Measurements from ENCODE around the gene ALDOB.

The ALDOB gene

DNA sequence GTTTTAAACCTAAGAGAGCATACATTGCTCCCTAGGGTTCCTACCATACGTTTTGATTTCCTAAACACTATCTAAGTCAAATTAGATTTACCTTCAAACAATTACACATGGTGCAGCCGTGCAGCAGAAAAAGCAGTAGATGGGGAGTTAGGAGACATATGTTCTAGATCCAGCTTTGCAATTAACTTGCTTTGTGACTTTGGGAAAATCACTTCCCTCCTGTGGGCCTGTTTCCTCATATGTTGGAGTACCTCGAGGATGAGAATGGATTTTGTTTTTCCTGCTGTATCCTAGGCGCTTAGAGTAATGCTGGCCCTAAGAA is 37.9 kb downstream of the ALDOB start:
- no peaks in the 10 kb centered on the region for H3K4me1 ChIP-seq (ENCODE audit: control insufficient read depth, insufficient read depth, low read length)
- H3K4me3 ChIP-seq (ENCODE audit: low read depth, low read length): peak overlapping the region; percentile 84
- H3K27ac ChIP-seq (ENCODE audit: extremely low read depth, low read depth, low read length): no peak overlapping the region
- H3K36me3 ChIP-seq (ENCODE audit: control insufficient read depth in 2 of 2, insufficient read depth in 1 of 2, low read length in 2 of 2): peaks cover 14 to 63% of the 10 kb centered on the region in 2 experiments
- ChIA-PET CTCF (interaction anchor here (0.6 to 2.3 kb wide), 2 partner anchors 9 to 61 kb away, joined by 3 to 16 read pairs; no protein-coding TSS in a partner anchor), POLR2A (no interaction called here)
- no peaks in the 10 kb centered on the region for H3K9me3 ChIP-seq (ENCODE audit: control insufficient read depth, insufficient read depth, low read depth, low read length)
- TF ChIP-seq, protein P1, sequence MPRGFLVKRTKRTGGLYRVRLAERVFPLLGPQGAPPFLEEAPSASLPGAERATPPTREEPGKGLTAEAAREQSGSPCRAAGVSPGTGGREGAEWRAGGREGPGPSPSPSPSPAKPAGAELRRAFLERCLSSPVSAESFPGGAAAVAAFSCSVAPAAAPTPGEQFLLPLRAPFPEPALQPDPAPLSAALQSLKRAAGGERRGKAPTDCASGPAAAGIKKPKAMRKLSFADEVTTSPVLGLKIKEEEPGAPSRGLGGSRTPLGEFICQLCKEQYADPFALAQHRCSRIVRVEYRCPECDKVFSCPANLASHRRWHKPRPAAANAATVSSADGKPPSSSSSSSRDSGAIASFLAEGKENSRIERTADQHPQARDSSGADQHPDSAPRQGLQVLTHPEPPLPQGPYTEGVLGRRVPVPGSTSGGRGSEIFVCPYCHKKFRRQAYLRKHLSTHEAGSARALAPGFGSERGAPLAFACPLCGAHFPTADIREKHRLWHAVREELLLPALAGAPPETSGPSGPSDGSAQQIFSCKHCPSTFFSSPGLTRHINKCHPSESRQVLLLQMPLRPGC (tag by site-specific recombination; IDR thresholded peaks at IDR 0.05): no peak
- TF ChIP-seq ZNF202 (tag by site-specific recombination; IDR thresholded peaks at IDR 0.05; ENCODE audit: borderline replicate concordance) (no peak), ZNF366 (tag by site-specific recombination; conservative IDR thresholded peaks at IDR 0.05) (no peak), ZNF211 (tag by site-specific recombination; IDR thresholded peaks at IDR 0.05; ENCODE audit: low read depth) (no peak), ZNF768 (tag by site-specific recombination; IDR thresholded peaks at IDR 0.05) (no peak), KLF9 (tag by site-specific recombination; IDR thresholded peaks at IDR 0.05; ENCODE audit: low read depth) (no peak), ZNF391 (tag by site-specific recombination; IDR thresholded peaks at IDR 0.05; ENCODE audit: borderline replicate concordance, low read depth) (no peak), ZNF335 (tag by site-specific recombination; conservative IDR thresholded peaks at IDR 0.05) (no peak), ZNF785 (tag by site-specific recombination; IDR thresholded peaks at IDR 0.05) (no peak), ZNF626 (tag by site-specific recombination; IDR thresholded peaks at IDR 0.05) (no peak), GLI2 (tag by site-specific recombination; IDR thresholded peaks at IDR 0.05; ENCODE audit: borderline replicate concordance, low read depth) (no peak), YY1 (tag by site-specific recombination; IDR thresholded peaks at IDR 0.05) (no peak), ZNF37A (tag by site-specific recombination; IDR thresholded peaks at IDR 0.05) (no peak)
- TF ChIP-seq, protein P2, sequence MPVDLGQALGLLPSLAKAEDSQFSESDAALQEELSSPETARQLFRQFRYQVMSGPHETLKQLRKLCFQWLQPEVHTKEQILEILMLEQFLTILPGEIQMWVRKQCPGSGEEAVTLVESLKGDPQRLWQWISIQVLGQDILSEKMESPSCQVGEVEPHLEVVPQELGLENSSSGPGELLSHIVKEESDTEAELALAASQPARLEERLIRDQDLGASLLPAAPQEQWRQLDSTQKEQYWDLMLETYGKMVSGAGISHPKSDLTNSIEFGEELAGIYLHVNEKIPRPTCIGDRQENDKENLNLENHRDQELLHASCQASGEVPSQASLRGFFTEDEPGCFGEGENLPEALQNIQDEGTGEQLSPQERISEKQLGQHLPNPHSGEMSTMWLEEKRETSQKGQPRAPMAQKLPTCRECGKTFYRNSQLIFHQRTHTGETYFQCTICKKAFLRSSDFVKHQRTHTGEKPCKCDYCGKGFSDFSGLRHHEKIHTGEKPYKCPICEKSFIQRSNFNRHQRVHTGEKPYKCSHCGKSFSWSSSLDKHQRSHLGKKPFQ (tag by site-specific recombination; IDR thresholded peaks at IDR 0.05): no peak
- TF ChIP-seq, protein P3, sequence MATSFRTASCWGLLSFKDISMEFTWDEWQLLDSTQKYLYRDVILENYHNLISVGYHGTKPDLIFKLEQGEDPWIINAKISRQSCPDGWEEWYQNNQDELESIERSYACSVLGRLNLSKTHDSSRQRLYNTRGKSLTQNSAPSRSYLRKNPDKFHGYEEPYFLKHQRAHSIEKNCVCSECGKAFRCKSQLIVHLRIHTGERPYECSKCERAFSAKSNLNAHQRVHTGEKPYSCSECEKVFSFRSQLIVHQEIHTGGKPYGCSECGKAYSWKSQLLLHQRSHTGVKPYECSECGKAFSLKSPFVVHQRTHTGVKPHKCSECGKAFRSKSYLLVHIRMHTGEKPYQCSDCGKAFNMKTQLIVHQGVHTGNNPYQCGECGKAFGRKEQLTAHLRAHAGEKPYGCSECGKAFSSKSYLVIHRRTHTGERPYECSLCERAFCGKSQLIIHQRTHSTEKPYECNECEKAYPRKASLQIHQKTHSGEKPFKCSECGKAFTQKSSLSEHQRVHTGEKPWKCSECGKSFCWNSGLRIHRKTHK (tag by site-specific recombination; IDR thresholded peaks at IDR 0.05): no peak
- TF ChIP-seq, protein P4, sequence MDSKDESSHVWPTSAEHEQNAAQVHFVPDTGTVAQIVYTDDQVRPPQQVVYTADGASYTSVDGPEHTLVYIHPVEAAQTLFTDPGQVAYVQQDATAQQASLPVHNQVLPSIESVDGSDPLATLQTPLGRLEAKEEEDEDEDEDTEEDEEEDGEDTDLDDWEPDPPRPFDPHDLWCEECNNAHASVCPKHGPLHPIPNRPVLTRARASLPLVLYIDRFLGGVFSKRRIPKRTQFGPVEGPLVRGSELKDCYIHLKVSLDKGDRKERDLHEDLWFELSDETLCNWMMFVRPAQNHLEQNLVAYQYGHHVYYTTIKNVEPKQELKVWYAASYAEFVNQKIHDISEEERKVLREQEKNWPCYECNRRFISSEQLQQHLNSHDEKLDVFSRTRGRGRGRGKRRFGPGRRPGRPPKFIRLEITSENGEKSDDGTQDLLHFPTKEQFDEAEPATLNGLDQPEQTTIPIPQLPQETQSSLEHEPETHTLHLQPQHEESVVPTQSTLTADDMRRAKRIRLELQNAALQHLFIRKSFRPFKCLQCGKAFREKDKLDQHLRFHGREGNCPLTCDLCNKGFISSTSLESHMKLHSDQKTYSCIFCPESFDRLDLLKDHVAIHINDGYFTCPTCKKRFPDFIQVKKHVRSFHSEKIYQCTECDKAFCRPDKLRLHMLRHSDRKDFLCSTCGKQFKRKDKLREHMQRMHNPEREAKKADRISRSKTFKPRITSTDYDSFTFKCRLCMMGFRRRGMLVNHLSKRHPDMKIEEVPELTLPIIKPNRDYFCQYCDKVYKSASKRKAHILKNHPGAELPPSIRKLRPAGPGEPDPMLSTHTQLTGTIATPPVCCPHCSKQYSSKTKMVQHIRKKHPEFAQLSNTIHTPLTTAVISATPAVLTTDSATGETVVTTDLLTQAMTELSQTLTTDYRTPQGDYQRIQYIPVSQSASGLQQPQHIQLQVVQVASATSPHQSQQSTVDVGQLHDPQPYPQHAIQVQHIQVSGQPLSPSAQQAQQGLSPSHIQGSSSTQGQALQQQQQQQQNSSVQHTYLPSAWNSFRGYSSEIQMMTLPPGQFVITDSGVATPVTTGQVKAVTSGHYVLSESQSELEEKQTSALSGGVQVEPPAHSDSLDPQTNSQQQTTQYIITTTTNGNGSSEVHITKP (tag by site-specific recombination; IDR thresholded peaks at IDR 0.05): no peak
- TF ChIP-seq, protein P5, sequence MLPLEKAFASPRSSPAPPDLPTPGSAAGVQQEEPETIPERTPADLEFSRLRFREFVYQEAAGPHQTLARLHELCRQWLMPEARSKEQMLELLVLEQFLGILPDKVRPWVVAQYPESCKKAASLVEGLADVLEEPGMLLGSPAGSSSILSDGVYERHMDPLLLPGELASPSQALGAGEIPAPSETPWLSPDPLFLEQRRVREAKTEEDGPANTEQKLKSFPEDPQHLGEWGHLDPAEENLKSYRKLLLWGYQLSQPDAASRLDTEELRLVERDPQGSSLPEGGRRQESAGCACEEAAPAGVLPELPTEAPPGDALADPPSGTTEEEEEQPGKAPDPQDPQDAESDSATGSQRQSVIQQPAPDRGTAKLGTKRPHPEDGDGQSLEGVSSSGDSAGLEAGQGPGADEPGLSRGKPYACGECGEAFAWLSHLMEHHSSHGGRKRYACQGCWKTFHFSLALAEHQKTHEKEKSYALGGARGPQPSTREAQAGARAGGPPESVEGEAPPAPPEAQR (tag by site-specific recombination; IDR thresholded peaks at IDR 0.05): no peak

Measured in HEK293 (cell line).